Calu3 (cell line): ENCODE measurements around the gene ZNF789. TPM values are rescaled to one million over a fixed set of nuclear protein-coding genes. Genes with fewer than 3 reads are reported as not detected.

ENCODE experiments used
- BruUV-seq: library from RNA; stranded (reverse); fragments of 400-500 nt; replicated peaks from 2 replicates; lab custom pipeline; 2021; lab: Mats Ljungman, UMichigan
- CTCF ChIA-PET: fragments of 300-600 bp; sonication (Branson Sonifier 250); formaldehyde crosslinking; loops from one replicate; lab custom pipeline; 2022; ENCODE audit warnings: antibody characterized with exemption; lab: Charles Lee
- DNase-seq: peaks from one replicate; pipeline ENCODE4 v3.0.0; 2022
- H3K27ac Mint-ChIP-seq: one replicate; pipeline ENCODE4 v1.8.0; 2022; ENCODE audit warnings: mixed read lengths; ENCODE audit not compliant: unreplicated experiment
- H3K27me3 Mint-ChIP-seq: one replicate; pipeline ENCODE4 v1.8.0; 2022; ENCODE audit warnings: mixed read lengths; ENCODE audit not compliant: unreplicated experiment
- H3K36me3 Mint-ChIP-seq: one replicate; pipeline ENCODE4 v1.8.0; 2022; ENCODE audit warnings: mild to moderate bottlenecking, moderate library complexity, mixed read lengths; ENCODE audit not compliant: insufficient read depth, unreplicated experiment
- H3K4me1 Mint-ChIP-seq: one replicate; pipeline ENCODE4 v1.8.0; 2022; ENCODE audit warnings: mild to moderate bottlenecking, low read depth, mixed read lengths; ENCODE audit not compliant: unreplicated experiment
- H3K4me3 Mint-ChIP-seq: one replicate; pipeline ENCODE4 v1.8.0; 2022; ENCODE audit warnings: mild to moderate bottlenecking, low read depth, moderate library complexity, mixed read lengths; ENCODE audit not compliant: unreplicated experiment
- H3K9me3 Mint-ChIP-seq: one replicate; pipeline ENCODE4 v1.8.0; 2022; ENCODE audit warnings: low read depth, mixed read lengths; ENCODE audit not compliant: unreplicated experiment
- CTCF ChIP-seq: fragments of 200-600 bp; IDR thresholded peaks from one replicate; pipeline ENCODE4 v1.8.0; 2022; ENCODE audit warnings: antibody characterized with exemption; ENCODE audit not compliant: unreplicated experiment
- intact Hi-C: fragments of 100-400 bp; cut with micrococcal nuclease; formaldehyde crosslinking; loops from one replicate; pipeline ENCODE4 v1.10.0; 2022; ENCODE audit not compliant: unreplicated experiment
- total RNA-seq: library from RNA; stranded (reverse); gene quantifications from 2 replicates; pipeline ENCODE4 v1.2.3, GENCODE V29; 2022

The ZNF789 gene
- total RNA-seq, 1 experiment from 2014 or later, result 17.2 TPM

GRCh38 chr7:99451936-99452335, 20.8 kb upstream of the ZNF789 start:
- TF ChIP-seq CTCF, result no peak
- no peak overlapping the region for H3K27ac Mint-ChIP-seq

GRCh38 chr7:99452541-99452940, 20.1 kb upstream of the ZNF789 start:
- Mint-ChIP-seq H3K27me3 (no peaks in the 10 kb centered on the region), H3K27ac (no peak overlapping the region), H3K36me3 (peaks cover 34% of the 10 kb centered on the region), H3K9me3 (no peaks in the 10 kb centered on the region), H3K4me3 (no peak overlapping the region), H3K4me1 (no peaks in the 10 kb centered on the region)
- BruUV-seq, result no TSS peak
- intact Hi-C loops, result no loop called here
- DNase-seq, result no peak
- CTCF ChIA-PET, result no interaction called here
- TF ChIP-seq CTCF, result no peak

More at GRCh38 chr7:99451936-99452335, 20.8 kb upstream of the ZNF789 start:
- no TSS peak for BruUV-seq
- Mint-ChIP-seq H3K4me1 (no peaks in the 10 kb centered on the region), H3K27me3 (no peaks in the 10 kb centered on the region), H3K4me3 (no peak overlapping the region), H3K36me3 (peaks cover 36% of the 10 kb centered on the region), H3K9me3 (no peaks in the 10 kb centered on the region)
- no peak for DNase-seq
- intact Hi-C loops, result no loop called here
- CTCF ChIA-PET, result no interaction called here

GRCh38 chr7:99453105-99453504, 19.6 kb upstream of the ZNF789 start:
- no peak for DNase-seq
- CTCF ChIA-PET, result no interaction called here
- BruUV-seq, result no TSS peak
- H3K27ac Mint-ChIP-seq, result no peak overlapping the region
- no peak overlapping the region for H3K4me3 Mint-ChIP-seq
- H3K27me3 Mint-ChIP-seq, result no peaks in the 10 kb centered on the region
- H3K9me3 Mint-ChIP-seq, result no peaks in the 10 kb centered on the region
- no peaks in the 10 kb centered on the region for H3K4me1 Mint-ChIP-seq
- no peak for TF ChIP-seq CTCF
- intact Hi-C loops, result no loop called here
- H3K36me3 Mint-ChIP-seq, result peaks cover 32% of the 10 kb centered on the region

- Mint-ChIP-seq H3K4me1 (no peaks in the 10 kb centered on the region), H3K9me3 (no peaks in the 10 kb centered on the region), H3K27me3 (no peaks in the 10 kb centered on the region), H3K4me3 (no peak overlapping the region), H3K27ac (no peak overlapping the region), H3K36me3 (peaks cover 36% of the 10 kb centered on the region)
- no peak for TF ChIP-seq CTCF
- intact Hi-C loops, result no loop called here
- no peak for DNase-seq
- BruUV-seq, result no TSS peak
- CTCF ChIA-PET, result no interaction called here
Measured at GRCh38 chr7:99455874-99456273, 16.8 kb upstream of the ZNF789 start.

GRCh38 chr7:99456288-99456687, 16.4 kb upstream of the ZNF789 start:
- peaks cover 33% of the 10 kb centered on the region for H3K36me3 Mint-ChIP-seq
- H3K4me1 Mint-ChIP-seq, result no peaks in the 10 kb centered on the region
- H3K27ac Mint-ChIP-seq, result no peak overlapping the region
- H3K4me3 Mint-ChIP-seq, result no peak overlapping the region
- no peaks in the 10 kb centered on the region for H3K27me3 Mint-ChIP-seq
- no TSS peak for BruUV-seq
- intact Hi-C loops, result no loop called here
- no peak for DNase-seq
- TF ChIP-seq CTCF, result no peak
- CTCF ChIA-PET, result no interaction called here
- no peaks in the 10 kb centered on the region for H3K9me3 Mint-ChIP-seq
